Stimulated activated CD8-positive, alpha-beta memory T cell treated with anti-CD3 and anti-CD28 coated beads, Interleukin-4, amount 100 ng/mL, for 48 hours (primary cell): ENCODE measurements around the gene C1orf21.

Source experiments
- DNase-seq: peaks from one replicate; pipeline ENCODE4 v3.0.0-alpha.2; 2020

Gene C1orf21

GRCh38 chr1:184489908-184490307 lies 103.1 kb downstream of the C1orf21 start:
- DNase-seq, result no peak

DNA sequence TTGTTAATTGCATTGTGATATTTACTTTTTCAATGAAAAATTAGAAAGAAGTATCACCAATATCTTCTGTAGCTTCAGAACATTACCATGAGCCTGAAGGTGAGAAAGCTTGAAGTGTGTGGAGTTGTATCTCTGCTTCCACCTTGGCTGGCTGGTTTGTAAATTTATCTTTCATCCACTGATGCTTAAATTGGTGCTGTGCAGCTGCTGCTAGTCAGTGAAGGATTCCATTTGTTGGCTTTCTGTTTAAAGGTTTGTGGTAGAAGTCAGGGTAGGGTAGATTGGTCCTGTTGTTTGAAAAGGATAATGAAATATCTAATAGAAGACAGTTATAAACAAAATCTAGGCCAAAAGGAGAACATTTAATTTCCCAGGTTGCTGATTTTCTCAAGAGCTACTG lies 105.7 kb downstream of the C1orf21 start:
- no peak for DNase-seq

DNA sequence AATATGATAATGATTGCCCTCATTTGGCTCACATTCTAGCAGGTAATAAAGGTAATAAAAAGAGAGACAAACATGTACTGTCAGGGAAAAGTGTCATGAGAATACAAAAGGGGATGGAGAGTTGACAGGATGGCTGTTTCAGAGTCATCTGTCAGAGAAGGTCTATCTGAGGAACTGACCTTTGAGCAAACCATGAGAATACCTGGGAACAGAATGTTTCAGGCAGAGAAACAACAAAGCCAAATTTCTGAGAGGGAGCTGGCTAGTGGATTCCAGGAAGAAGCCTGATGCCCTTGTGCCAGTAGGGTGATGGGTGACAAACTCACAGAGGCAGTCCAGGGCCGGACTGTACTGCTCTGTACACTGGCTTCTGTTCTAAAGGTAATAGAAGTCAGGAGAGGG lies 107.2 kb downstream of the C1orf21 start:
- no peak for DNase-seq

DNA sequence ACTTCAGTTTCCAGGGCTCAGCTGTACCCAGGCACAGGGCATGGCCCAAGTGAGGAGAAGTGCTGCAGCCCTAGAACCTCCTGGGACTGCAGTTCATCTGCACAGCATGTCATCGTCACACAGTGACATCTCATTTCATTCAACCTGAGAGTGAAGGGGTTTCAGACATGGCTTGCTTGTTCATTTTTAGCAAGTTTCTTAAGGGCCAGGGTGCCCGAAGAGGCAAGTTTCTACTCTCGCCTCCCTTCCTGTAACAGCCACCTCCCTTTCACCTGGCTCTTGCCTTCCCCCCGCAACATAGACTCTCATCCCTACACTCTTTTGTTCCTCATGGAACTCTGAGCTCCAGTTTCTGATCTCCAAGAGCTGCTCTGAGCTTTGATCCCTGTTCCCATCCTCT lies 108.1 kb downstream of the C1orf21 start:
- no peak for DNase-seq

- DNase-seq, result no peak
Measured at GRCh38 chr1:184497959-184498723, 111.3 kb downstream of the C1orf21 start.

DNA sequence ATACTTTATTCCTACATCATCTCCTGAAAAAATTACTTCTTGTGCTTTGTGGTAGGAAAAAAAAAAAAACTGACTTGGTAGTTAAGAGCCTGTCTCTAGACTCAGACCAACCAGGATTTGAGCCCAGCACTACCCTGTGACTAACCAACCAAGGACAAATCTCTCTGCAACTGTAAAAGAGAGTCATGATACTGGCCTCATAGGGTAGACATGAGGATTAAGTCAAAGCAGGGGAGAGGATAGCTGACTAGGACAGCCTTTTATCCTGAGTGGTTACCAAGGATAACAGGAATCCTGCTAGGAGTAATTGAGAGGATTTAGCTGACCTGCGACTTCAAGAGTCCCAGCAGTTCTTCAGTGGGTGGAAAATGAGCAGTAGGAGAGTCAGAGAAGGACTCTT lies 112.8 kb downstream of the C1orf21 start:
- no peak for DNase-seq

GRCh38 chr1:184502161-184502560 lies 115.3 kb downstream of the C1orf21 start:
- DNase-seq, result no peak

DNA sequence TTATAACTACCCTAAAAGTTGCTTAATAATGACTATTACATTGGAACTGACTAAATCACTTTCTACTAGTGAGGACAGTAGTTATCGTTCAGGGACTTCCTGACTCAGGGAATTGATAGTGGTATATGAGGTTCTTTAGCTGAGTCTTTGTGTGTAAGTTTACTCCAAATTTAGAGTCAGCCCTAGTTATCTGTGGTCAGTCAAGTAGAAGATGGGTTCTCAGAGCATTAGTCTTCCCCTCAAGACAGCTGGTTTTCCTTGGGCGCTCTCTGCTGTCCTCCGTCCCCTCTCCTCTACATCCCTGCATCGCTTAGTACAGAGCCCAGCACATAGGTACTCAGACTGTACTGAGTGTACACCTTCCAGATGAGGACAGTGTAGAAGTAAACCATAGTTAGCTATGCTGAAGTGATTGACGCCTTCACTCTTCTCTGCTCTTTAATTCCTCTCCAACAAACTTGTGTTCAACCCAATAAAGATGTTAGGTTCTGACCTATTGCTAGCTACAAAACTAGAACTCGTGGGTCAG lies 116.5 kb downstream of the C1orf21 start:
- no peak for DNase-seq

- DNase-seq, result no peak
Measured at GRCh38 chr1:184504040-184504954, 117.5 kb downstream of the C1orf21 start.

DNA sequence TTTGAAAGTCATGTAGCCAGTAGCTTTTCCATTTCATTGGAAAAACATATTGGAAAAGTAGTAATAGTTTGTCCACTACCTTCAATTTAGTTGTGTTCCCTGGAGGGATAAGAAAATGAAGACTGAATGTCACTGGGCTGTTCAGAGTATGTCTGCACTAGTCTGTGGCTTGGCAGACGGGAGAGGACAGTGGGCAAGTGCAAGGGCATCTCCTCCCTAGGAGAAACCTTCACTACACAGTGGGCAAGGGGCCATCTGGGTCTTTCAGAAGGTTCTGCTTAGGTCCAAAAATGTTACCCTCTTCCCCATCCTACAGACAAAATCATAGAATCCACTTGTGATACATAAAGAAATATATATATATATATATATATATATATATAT lies 118.1 kb downstream of the C1orf21 start:
- DNase-seq, result no peak

GRCh38 chr1:184506481-184506880 lies 119.7 kb downstream of the C1orf21 start:
- DNase-seq, result no peak

DNA sequence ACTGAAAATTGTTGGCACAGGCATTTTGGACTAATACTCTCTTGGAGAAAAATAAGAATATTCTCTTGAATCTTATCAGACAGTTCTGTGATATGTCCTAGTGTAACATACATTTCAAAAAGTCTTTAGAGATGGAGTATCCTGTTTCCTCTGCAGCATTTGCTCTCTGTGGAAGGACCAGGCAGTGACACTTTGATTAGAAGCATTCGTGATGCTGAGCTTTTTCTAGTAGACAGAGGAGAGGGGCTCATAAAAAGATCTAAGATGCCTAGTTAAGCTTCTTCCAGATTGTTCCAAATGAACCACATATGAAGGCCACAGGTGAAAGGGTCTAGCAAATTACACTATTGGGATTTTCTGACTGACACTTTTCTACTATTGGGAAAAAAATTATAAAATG lies 120.3 kb downstream of the C1orf21 start:
- no peak for DNase-seq

GRCh38 chr1:184507604-184508280 lies 120.9 kb downstream of the C1orf21 start:
- no peak for DNase-seq

GRCh38 chr1:184509105-184509504 lies 122.3 kb downstream of the C1orf21 start:
- no peak for DNase-seq

DNA sequence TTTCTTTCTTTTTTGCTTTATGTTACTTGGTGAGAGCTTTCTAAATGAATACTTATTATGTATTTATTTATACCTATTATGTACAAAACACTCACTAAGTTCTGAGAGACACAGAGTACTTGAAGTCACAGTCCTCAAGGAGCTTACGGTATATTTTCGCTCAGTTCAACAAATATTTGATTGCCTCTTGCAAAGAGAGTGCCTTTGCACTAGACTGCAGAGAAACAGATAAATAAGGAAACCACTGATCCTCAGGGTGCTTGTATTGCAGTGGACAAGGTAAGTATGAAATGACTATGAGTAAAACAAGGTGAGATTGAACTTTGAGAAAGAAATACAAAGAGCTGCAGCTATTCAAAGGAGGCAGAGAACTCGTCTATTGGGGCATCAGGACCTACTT lies 123.3 kb downstream of the C1orf21 start:
- DNase-seq, result no peak

DNA sequence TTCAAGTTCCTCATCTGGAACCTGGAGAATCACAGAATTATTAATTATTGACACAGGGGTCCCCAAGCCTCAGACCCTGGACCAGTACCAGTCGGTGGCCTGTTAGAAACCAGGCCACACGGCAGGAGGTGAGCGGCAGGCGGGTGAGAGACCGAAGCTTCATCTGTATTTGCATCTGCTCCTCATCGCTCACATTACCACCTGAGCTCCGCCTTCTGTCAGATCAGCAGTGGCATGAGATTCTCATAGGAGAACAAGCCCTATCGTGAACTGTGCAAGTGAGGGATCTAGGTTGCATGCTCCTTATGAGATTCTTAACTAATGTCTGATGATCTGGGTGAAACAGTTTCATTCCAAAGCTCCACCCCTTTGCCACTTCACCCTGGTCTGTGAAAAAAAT lies 125.9 kb downstream of the C1orf21 start:
- no peak for DNase-seq

- no peak for DNase-seq
Measured at GRCh38 chr1:184513421-184513820, 126.6 kb downstream of the C1orf21 start.

DNA sequence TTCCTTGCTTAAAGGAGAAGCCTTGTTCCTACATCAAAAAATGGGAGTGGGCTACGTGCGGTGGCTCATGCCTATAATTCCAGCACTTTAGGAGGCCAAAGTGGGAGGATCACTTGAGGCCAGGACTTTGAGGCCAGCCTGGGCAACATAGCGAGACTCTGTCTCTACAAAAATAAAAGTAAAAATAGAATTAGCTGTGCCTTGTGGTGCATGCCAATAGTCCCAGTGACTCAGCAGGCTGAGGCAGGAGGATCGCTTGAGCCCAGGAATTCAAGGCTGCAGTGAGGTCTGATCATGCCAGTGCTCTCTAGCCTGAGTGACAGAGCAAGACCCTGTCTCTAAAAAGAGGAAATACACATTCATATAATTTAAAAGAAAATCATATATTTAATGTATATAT lies 127.1 kb downstream of the C1orf21 start:
- DNase-seq, result no peak

DNA sequence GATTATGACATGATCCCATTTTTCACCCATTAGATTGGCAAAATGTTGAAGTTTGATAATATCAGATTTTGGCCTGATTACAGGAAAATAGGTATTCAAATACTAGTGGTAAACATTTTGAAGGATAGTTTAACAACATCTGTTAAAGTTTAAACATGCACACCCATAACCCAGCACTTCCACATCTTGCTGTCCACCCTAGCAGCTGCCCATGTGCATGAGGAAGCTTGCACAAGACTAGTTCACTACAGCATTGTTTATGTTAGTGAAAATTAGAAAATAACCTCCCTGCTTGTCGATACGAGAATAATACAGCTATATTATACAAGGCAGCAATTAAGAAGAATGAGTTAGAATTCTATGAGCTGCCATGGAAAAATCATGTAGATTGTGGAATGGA lies 127.6 kb downstream of the C1orf21 start:
- no peak for DNase-seq

GRCh38 chr1:184517130-184517529 lies 130.3 kb downstream of the C1orf21 start:
- DNase-seq, result no peak

- DNase-seq, result no peak
Measured at GRCh38 chr1:184518736-184519357, 132.0 kb downstream of the C1orf21 start.

DNA sequence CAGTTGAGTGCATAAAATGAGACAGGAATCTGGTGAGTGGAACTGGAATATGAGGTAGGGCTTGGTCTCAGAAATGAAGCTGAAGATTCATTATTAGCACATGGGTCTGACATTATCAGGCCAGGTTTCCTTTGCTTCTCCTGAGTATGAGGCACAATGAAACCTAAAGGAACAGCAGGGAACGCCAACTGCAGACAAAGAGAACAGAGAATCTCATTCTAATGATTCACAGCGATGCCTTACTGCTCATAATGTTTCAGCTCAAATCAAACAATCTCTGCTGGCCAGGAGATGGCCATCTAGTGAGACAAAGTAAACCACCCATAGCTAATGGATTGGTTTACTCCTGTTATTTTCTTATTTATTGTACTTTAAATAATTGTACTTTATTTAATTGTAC lies 133.5 kb downstream of the C1orf21 start:
- DNase-seq, result no peak

- no peak for DNase-seq
Measured at GRCh38 chr1:184524248-184524647, 137.4 kb downstream of the C1orf21 start.
